Calu3 (cell line): ENCODE measurements around the gene GOLM1. TPM values are rescaled to one million over a fixed set of nuclear protein-coding genes. Genes with fewer than 3 reads are reported as not detected.

Experiments used
- BruUV-seq: library from RNA; stranded (reverse); fragments of 400-500 nt; replicated peaks from 2 replicates; lab custom pipeline; 2021; lab: Mats Ljungman, UMichigan
- CTCF ChIA-PET: fragments of 300-600 bp; sonication (Branson Sonifier 250); formaldehyde crosslinking; loops from one replicate; lab custom pipeline; 2022; ENCODE audit warnings: antibody characterized with exemption; lab: Charles Lee
- DNase-seq: peaks from one replicate; pipeline ENCODE4 v3.0.0; 2022
- H3K27ac Mint-ChIP-seq: one replicate; pipeline ENCODE4 v1.8.0; 2022; ENCODE audit warnings: mixed read lengths; ENCODE audit not compliant: unreplicated experiment
- H3K27me3 Mint-ChIP-seq: one replicate; pipeline ENCODE4 v1.8.0; 2022; ENCODE audit warnings: mixed read lengths; ENCODE audit not compliant: unreplicated experiment
- H3K36me3 Mint-ChIP-seq: one replicate; pipeline ENCODE4 v1.8.0; 2022; ENCODE audit warnings: mild to moderate bottlenecking, moderate library complexity, mixed read lengths; ENCODE audit not compliant: insufficient read depth, unreplicated experiment
- H3K4me1 Mint-ChIP-seq: one replicate; pipeline ENCODE4 v1.8.0; 2022; ENCODE audit warnings: mild to moderate bottlenecking, low read depth, mixed read lengths; ENCODE audit not compliant: unreplicated experiment
- H3K4me3 Mint-ChIP-seq: one replicate; pipeline ENCODE4 v1.8.0; 2022; ENCODE audit warnings: mild to moderate bottlenecking, low read depth, moderate library complexity, mixed read lengths; ENCODE audit not compliant: unreplicated experiment
- H3K9me3 Mint-ChIP-seq: one replicate; pipeline ENCODE4 v1.8.0; 2022; ENCODE audit warnings: low read depth, mixed read lengths; ENCODE audit not compliant: unreplicated experiment
- intact Hi-C: fragments of 100-400 bp; cut with micrococcal nuclease; formaldehyde crosslinking; loops from one replicate; pipeline ENCODE4 v1.10.0; 2022; ENCODE audit not compliant: unreplicated experiment
- total RNA-seq: library from RNA; stranded (reverse); gene quantifications from 2 replicates; pipeline ENCODE4 v1.2.3, GENCODE V29; 2022
- TF ChIP-seq, protein P1 (sequence below): fragments of 200-600 bp; IDR thresholded peaks from one replicate; pipeline ENCODE4 v1.8.0; 2022; ENCODE audit warnings: antibody characterized with exemption; ENCODE audit not compliant: unreplicated experiment

Gene GOLM1
- total RNA-seq, 1 experiment from 2014 or later = 177 TPM

DNA sequence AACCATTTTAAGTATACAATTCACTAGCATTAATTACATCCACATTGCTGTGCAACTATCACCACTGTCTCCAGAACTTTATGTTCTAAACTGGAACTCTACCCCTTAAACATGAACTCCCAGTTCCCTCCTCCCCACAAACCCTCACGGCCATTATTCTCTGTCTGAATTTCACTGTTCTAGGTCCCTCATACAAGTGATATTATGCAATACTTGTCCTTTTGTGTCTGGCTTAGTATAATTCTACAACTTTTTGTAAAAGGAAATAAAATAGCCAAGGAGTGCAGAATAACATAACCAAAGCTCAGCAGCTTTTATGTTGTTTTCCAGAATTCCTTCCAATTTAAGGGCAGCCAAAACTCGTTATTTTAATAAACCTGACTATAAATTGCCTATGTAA lies 105.2 kb downstream of the GOLM1 start:
- no peaks in the 10 kb centered on the region for H3K27me3 Mint-ChIP-seq
- H3K9me3 Mint-ChIP-seq = no peaks in the 10 kb centered on the region
- CTCF ChIA-PET = no interaction called here
- no peak overlapping the region for H3K27ac Mint-ChIP-seq
- no peak for DNase-seq
- no peaks in the 10 kb centered on the region for H3K4me1 Mint-ChIP-seq
- H3K4me3 Mint-ChIP-seq = no peak overlapping the region
- TF ChIP-seq, protein P1, sequence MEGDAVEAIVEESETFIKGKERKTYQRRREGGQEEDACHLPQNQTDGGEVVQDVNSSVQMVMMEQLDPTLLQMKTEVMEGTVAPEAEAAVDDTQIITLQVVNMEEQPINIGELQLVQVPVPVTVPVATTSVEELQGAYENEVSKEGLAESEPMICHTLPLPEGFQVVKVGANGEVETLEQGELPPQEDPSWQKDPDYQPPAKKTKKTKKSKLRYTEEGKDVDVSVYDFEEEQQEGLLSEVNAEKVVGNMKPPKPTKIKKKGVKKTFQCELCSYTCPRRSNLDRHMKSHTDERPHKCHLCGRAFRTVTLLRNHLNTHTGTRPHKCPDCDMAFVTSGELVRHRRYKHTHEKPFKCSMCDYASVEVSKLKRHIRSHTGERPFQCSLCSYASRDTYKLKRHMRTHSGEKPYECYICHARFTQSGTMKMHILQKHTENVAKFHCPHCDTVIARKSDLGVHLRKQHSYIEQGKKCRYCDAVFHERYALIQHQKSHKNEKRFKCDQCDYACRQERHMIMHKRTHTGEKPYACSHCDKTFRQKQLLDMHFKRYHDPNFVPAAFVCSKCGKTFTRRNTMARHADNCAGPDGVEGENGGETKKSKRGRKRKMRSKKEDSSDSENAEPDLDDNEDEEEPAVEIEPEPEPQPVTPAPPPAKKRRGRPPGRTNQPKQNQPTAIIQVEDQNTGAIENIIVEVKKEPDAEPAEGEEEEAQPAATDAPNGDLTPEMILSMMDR = no peak
- intact Hi-C loops = no loop called here
- peaks cover 5% of the 10 kb centered on the region for H3K36me3 Mint-ChIP-seq
- BruUV-seq = no TSS peak

DNA sequence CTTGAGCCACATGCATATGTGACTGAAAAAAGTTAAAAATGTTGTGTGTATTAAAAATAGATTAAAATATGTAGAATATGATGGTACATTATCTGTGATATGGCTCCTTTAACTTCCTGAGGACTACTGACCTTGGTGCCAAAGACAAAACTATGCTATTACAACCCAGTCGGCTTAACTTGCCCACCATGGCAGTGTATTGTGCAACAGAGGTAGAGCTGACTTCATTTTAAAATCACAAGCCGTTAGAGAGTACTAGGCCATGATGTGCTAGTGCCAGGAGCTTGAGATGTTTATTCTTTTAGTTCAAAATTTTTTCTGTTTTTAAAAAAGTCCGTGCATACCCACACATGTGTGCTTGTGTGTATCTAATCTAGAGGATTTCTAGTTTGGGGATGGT lies 112.1 kb downstream of the GOLM1 start:
- BruUV-seq = no TSS peak
- TF ChIP-seq, protein P1 = no peak
- no peak for DNase-seq
- CTCF ChIA-PET = no interaction called here
- Mint-ChIP-seq H3K9me3 (no peaks in the 10 kb centered on the region), H3K27ac (no peak overlapping the region), H3K4me3 (no peak overlapping the region), H3K27me3 (no peaks in the 10 kb centered on the region), H3K36me3 (peaks cover 9% of the 10 kb centered on the region), H3K4me1 (no peaks in the 10 kb centered on the region)
- intact Hi-C loops = no loop called here

GRCh38 chr9:85984457-85984856 lies 114.9 kb downstream of the GOLM1 start:
- CTCF ChIA-PET = no interaction called here
- Mint-ChIP-seq H3K36me3 (peaks cover 13% of the 10 kb centered on the region), H3K27ac (no peak overlapping the region), H3K4me1 (no peaks in the 10 kb centered on the region), H3K9me3 (no peaks in the 10 kb centered on the region), H3K4me3 (no peak overlapping the region), H3K27me3 (no peaks in the 10 kb centered on the region)
- TF ChIP-seq, protein P1 = no peak
- DNase-seq = no peak
- BruUV-seq = no TSS peak
- intact Hi-C loops = no loop called here

GRCh38 chr9:85981369-85981768 lies 118.0 kb downstream of the GOLM1 start:
- CTCF ChIA-PET = no interaction called here
- intact Hi-C loops = no loop called here
- no peaks in the 10 kb centered on the region for H3K9me3 Mint-ChIP-seq
- H3K36me3 Mint-ChIP-seq = peaks cover 15% of the 10 kb centered on the region
- H3K27ac Mint-ChIP-seq = no peak overlapping the region
- BruUV-seq = no TSS peak
- H3K4me3 Mint-ChIP-seq = no peak overlapping the region
- TF ChIP-seq, protein P1 = no peak
- no peaks in the 10 kb centered on the region for H3K4me1 Mint-ChIP-seq
- no peaks in the 10 kb centered on the region for H3K27me3 Mint-ChIP-seq
- DNase-seq = no peak
